Glomerular visceral epithelial cell (primary cell): ENCODE data around the gene GLDN.

Source experiments
- DNase-seq: peaks from one replicate; pipeline ENCODE4 v3.0.0-alpha.2; 2016; ENCODE audit errors: extremely low spot score

The GLDN gene

GRCh38 chr15:51356983-51357382, 15.5 kb downstream of the GLDN start:
- DNase-seq = no peak

- no peak for DNase-seq
Measured at GRCh38 chr15:51359981-51360380, 18.5 kb downstream of the GLDN start.

- no peak for DNase-seq
Measured at GRCh38 chr15:51363383-51363782, 21.9 kb downstream of the GLDN start.

- DNase-seq = no peak
Measured at GRCh38 chr15:51365417-51365816, 24.0 kb downstream of the GLDN start.

GRCh38 chr15:51366071-51366470, 24.6 kb downstream of the GLDN start:
- no peak for DNase-seq

- DNase-seq = no peak
Measured at GRCh38 chr15:51366920-51367319, 25.5 kb downstream of the GLDN start.

- no peak for DNase-seq
Measured at GRCh38 chr15:51367322-51367976, 26.0 kb downstream of the GLDN start.

GRCh38 chr15:51368307-51368706, 26.9 kb downstream of the GLDN start:
- DNase-seq = no peak

GRCh38 chr15:51368751-51369450, 27.4 kb downstream of the GLDN start:
- no peak for DNase-seq

GRCh38 chr15:51369451-51369761, 28.0 kb downstream of the GLDN start:
- DNase-seq = no peak

GRCh38 chr15:51371266-51371665, 29.8 kb downstream of the GLDN start:
- DNase-seq = no peak

- no peak for DNase-seq
Measured at GRCh38 chr15:51374131-51374530, 32.7 kb downstream of the GLDN start.

- no peak for DNase-seq
Measured at GRCh38 chr15:51375966-51376640, 34.6 kb downstream of the GLDN start.

- no peak for DNase-seq
Measured at GRCh38 chr15:51377038-51377786, 35.8 kb downstream of the GLDN start.

- no peak for DNase-seq
Measured at GRCh38 chr15:51378406-51378805, 37.0 kb downstream of the GLDN start.

- no peak for DNase-seq
Measured at GRCh38 chr15:51379390-51379789, 37.9 kb downstream of the GLDN start.

GRCh38 chr15:51380999-51381806, 39.7 kb downstream of the GLDN start:
- peak; percentile 54 for DNase-seq

GRCh38 chr15:51382787-51383186, 41.3 kb downstream of the GLDN start:
- peak; percentile 16 for DNase-seq

- DNase-seq = no peak
Measured at GRCh38 chr15:51386029-51386428, 44.6 kb downstream of the GLDN start.

- DNase-seq = no peak
Measured at GRCh38 chr15:51386486-51386885, 45.0 kb downstream of the GLDN start.

- no peak for DNase-seq
Measured at GRCh38 chr15:51386960-51387698, 45.7 kb downstream of the GLDN start.
